Ascending aorta (tissue), 2 donors: ENCODE results near the gene MFAP2. TPM values are rescaled to one million over a fixed set of nuclear protein-coding genes. Genes with fewer than 3 reads are reported as not detected.

Source experiments
- DNase-seq, 2 donors: peaks; one replicate each; pipeline ENCODE4 v3.0.0-alpha.2; 2019; ENCODE audit warnings: low spot score in 2 of 2
- H3K27ac ChIP-seq, 2 donors: fragments of 200-600 bp; sonication (generic); one replicate each; pipeline ENCODE4 v1.5.1; 2016 to 2017; ENCODE audit warnings: mild to moderate bottlenecking in 1 of 2
- H3K27me3 ChIP-seq: fragments of 200-600 bp; sonication (generic); one replicate; pipeline ENCODE4 v1.5.1; 2017
- H3K36me3 ChIP-seq, 2 donors: fragments of 200-600 bp; sonication (generic); one replicate each; pipeline ENCODE4 v1.5.1; 2016
- H3K4me1 ChIP-seq, 2 donors: fragments of 200-600 bp; sonication (generic); one replicate each; pipeline ENCODE4 v1.5.1; 2016 to 2017; ENCODE audit warnings: mild to moderate bottlenecking in 1 of 2
- H3K4me3 ChIP-seq, 2 donors: fragments of 200-600 bp; sonication (generic); one replicate each; pipeline ENCODE4 v1.5.1; 2016 to 2017; ENCODE audit warnings: mild to moderate bottlenecking in 1 of 2
- H3K9me3 ChIP-seq, 2 donors: fragments of 200-600 bp; sonication (generic); one replicate each; pipeline ENCODE4 v1.5.1; 2016
- CTCF ChIP-seq, 3 experiments: fragments of 200-600 bp in 2 of 3; fragments of 450-650 bp in 1 of 3; sonication (generic) in 2 of 3; IDR thresholded peaks; one replicate each; pipeline ENCODE4 v1.5.1; 2016 to 2019; ENCODE audit warnings: antibody characterized with exemption in 3 of 3, mild to moderate bottlenecking in 1 of 3, moderate library complexity in 1 of 3
- intact Hi-C: fragments of 100-400 bp; cut with DNase I; formaldehyde crosslinking; loops from one replicate; pipeline ENCODE4 v1.15.1; 2023
- total RNA-seq: library from RNA; depleted of rRNA; stranded (reverse); fragments of >200 nt; gene quantifications from one replicate; pipeline ENCODE4 v1.1.0, GENCODE V29; 2016

The MFAP2 gene
- total RNA-seq, 1 donor from 2014 or later = 26.3 TPM

GRCh38 chr1:17024721-17025120, 44.3 kb upstream of the MFAP2 start:
- Histone ChIP-seq H3K27me3 (no peaks in the 10 kb centered on the region), H3K27ac (no peak overlapping the region), H3K4me3 (no peak overlapping the region), H3K4me1 (no peaks in the 10 kb centered on the region), H3K9me3 (no peaks in the 10 kb centered on the region), H3K36me3 (peaks cover 89 to 91% of the 10 kb centered on the region in 2 donors)
- intact Hi-C loops = no loop called here
- no peak for TF ChIP-seq CTCF (IDR thresholded peaks at IDR 0.05)
- no peak for DNase-seq

- intact Hi-C loops = no loop called here
- TF ChIP-seq CTCF (IDR thresholded peaks at IDR 0.05) = no peak
- Histone ChIP-seq H3K27me3 (no peaks in the 10 kb centered on the region), H3K4me1 (no peaks in the 10 kb centered on the region), H3K9me3 (no peaks in the 10 kb centered on the region), H3K36me3 (peaks cover 87 to 99% of the 10 kb centered on the region in 2 donors), H3K27ac (no peak overlapping the region), H3K4me3 (no peak overlapping the region)
- no peak for DNase-seq
Measured at GRCh38 chr1:17023573-17023972, 43.2 kb upstream of the MFAP2 start.

- H3K4me3 ChIP-seq = no peak overlapping the region
- H3K27me3 ChIP-seq = no peaks in the 10 kb centered on the region
- peaks cover 85 to 99% of the 10 kb centered on the region in 2 donors for H3K36me3 ChIP-seq
- intact Hi-C loops = no loop called here
- no peaks in the 10 kb centered on the region for H3K9me3 ChIP-seq
- H3K4me1 ChIP-seq = no peaks in the 10 kb centered on the region
- H3K27ac ChIP-seq = no peak overlapping the region
- no peak for TF ChIP-seq CTCF (IDR thresholded peaks at IDR 0.05)
- no peak for DNase-seq
Measured at GRCh38 chr1:17023102-17023501, 42.7 kb upstream of the MFAP2 start.

GRCh38 chr1:17021896-17022295, 41.5 kb upstream of the MFAP2 start:
- H3K4me1 ChIP-seq = no peaks in the 10 kb centered on the region
- H3K9me3 ChIP-seq = no peaks in the 10 kb centered on the region
- H3K27ac ChIP-seq = no peak overlapping the region
- intact Hi-C loops = no loop called here
- TF ChIP-seq CTCF (IDR thresholded peaks at IDR 0.05) = no peak
- no peak overlapping the region for H3K4me3 ChIP-seq
- DNase-seq = peak in 1 of 2 donors; percentile 15
- H3K27me3 ChIP-seq = no peaks in the 10 kb centered on the region
- H3K36me3 ChIP-seq = peaks cover 79 to 92% of the 10 kb centered on the region in 2 donors

- peak in 1 of 2 donors; percentile 40 for DNase-seq
- Histone ChIP-seq H3K36me3 (peaks cover 66 to 78% of the 10 kb centered on the region in 2 donors), H3K27ac (no peak overlapping the region)
Measured at GRCh38 chr1:17020502-17020901, 40.1 kb upstream of the MFAP2 start.

More at GRCh38 chr1:17020502-17020901, 40.1 kb upstream of the MFAP2 start:
- no peaks in the 10 kb centered on the region for H3K9me3 ChIP-seq
- H3K4me3 ChIP-seq = no peak overlapping the region
- H3K4me1 ChIP-seq = no peaks in the 10 kb centered on the region
- TF ChIP-seq CTCF (IDR thresholded peaks at IDR 0.05) = no peak
- intact Hi-C loops = no loop called here
- H3K27me3 ChIP-seq = no peaks in the 10 kb centered on the region
